Nephron progenitor cell (in vitro differentiated cells): ENCODE data around the gene CCDC59.
"Not testable (repeated sequence)": the region's sequence is repeated elsewhere in the genome, so short reads cannot be mapped to it uniquely, and the experiment has no call there.

Experiments used
- DNase-seq: peaks from one replicate; pipeline ENCODE4 v3.0.0; 2021
- H3K27ac Mint-ChIP-seq: 2 replicates; pipeline ENCODE4 v1.8.0; 2021; ENCODE audit warnings: mild to moderate bottlenecking, moderate library complexity, mixed read lengths
- H3K27me3 Mint-ChIP-seq: 2 replicates; pipeline ENCODE4 v1.8.0; 2021; ENCODE audit warnings: mild to moderate bottlenecking, low read depth, mixed read lengths; ENCODE audit not compliant: poor library complexity
- H3K36me3 Mint-ChIP-seq: 2 replicates; pipeline ENCODE4 v1.8.0; 2021; ENCODE audit warnings: low read depth, mixed read lengths
- H3K4me1 Mint-ChIP-seq: 2 replicates; pipeline ENCODE4 v1.8.0; 2021; ENCODE audit warnings: mixed read lengths
- H3K4me3 Mint-ChIP-seq: 2 replicates; pipeline ENCODE4 v1.8.0; 2021; ENCODE audit warnings: mild to moderate bottlenecking, moderate library complexity, mixed read lengths
- H3K9me3 Mint-ChIP-seq: 2 replicates; pipeline ENCODE4 v1.8.0; 2021; ENCODE audit warnings: mild to moderate bottlenecking, moderate library complexity, mixed read lengths
- TF ChIP-seq, protein P1 (sequence below): fragments of 200-600 bp; sonication (generic); IDR thresholded peaks from 2 replicates; pipeline ENCODE4 v1.5.0; 2021; ENCODE audit warnings: antibody characterized with exemption

The CCDC59 gene

DNA sequence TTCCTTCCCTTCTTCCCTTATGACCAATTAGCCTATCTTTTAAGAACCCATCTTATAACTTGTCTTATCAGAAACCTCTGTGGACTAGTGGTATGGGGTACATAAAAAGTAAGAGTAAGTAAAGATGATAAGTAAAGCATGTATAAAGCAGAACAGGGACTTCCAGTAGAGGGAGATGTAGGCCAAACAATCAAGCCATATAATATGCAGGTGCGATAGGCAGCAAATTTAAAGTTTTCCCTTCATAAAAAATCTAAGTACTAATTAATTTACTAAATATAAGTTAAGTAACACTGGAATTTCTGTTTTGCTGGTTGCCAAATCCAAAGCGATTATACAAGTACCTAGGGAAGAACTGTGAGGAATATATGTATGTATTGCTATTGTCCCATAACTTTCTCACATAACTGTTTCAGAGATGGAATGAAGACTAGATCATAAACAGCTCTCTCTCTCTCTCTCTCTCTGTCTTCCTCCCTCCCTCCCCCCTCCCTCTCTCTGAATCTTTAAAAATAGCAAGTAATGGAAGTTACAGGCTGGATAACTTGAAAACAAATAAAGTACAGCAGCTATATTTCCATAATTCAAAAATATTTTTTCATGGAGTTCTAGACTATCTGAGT, 25.9 kb upstream of the CCDC59 start:
- H3K4me1 Mint-ChIP-seq: no peaks in the 10 kb centered on the region
- H3K36me3 Mint-ChIP-seq: no peaks in the 10 kb centered on the region
- no peak overlapping the region for H3K4me3 Mint-ChIP-seq
- H3K27ac Mint-ChIP-seq: no peak overlapping the region
- no peaks in the 10 kb centered on the region for H3K27me3 Mint-ChIP-seq
- no peak for DNase-seq
- no peaks in the 10 kb centered on the region for H3K9me3 Mint-ChIP-seq
- TF ChIP-seq, protein P1, sequence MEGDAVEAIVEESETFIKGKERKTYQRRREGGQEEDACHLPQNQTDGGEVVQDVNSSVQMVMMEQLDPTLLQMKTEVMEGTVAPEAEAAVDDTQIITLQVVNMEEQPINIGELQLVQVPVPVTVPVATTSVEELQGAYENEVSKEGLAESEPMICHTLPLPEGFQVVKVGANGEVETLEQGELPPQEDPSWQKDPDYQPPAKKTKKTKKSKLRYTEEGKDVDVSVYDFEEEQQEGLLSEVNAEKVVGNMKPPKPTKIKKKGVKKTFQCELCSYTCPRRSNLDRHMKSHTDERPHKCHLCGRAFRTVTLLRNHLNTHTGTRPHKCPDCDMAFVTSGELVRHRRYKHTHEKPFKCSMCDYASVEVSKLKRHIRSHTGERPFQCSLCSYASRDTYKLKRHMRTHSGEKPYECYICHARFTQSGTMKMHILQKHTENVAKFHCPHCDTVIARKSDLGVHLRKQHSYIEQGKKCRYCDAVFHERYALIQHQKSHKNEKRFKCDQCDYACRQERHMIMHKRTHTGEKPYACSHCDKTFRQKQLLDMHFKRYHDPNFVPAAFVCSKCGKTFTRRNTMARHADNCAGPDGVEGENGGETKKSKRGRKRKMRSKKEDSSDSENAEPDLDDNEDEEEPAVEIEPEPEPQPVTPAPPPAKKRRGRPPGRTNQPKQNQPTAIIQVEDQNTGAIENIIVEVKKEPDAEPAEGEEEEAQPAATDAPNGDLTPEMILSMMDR: no peak

DNA sequence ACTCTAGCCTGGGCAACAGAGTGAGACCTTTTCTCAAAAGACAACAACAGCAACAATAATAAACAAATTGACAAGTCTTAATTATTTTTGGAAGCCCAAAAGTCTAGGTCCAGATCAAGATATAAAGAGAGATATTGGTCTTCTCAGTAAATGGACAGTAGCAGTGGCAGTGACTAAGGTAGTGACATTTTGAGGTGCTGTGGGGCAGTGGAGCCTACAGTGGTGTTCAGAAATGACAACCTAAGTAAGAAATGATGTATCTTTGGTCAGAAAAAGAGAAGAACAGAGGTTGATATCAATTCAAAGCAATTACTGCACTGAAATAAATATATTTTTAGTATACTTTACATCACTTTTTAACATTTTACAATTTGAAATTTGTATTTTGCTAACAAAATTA, 20.8 kb upstream of the CCDC59 start:
- no peak for DNase-seq
- H3K27ac Mint-ChIP-seq: no peak overlapping the region

DNA sequence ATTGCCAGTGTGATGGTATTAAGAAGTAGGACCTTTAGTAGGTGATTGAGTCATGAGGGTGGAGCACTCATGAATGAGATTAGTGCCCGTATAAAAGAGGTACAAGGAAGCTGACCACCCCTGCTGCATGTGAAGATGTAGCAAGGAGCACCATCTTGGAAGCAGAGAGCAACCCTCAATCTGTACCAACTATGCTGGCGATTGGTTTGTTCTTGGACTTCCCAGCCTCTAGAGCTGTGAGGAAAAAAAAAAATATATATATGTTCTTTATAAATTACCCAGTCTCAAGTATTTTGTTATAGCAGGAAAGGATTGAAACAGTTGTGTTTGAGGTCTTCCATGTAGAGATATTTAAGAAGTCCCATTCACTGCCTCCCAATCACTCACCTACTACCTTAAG, 17.0 kb upstream of the CCDC59 start:
- Mint-ChIP-seq H3K36me3 (peaks cover 54% of the 10 kb centered on the region), H3K27ac (no peak overlapping the region), H3K9me3 (peaks cover 48% of the 10 kb centered on the region), H3K4me1 (peaks cover 13% of the 10 kb centered on the region), H3K27me3 (peaks cover 7% of the 10 kb centered on the region), H3K4me3 (no peak overlapping the region)
- TF ChIP-seq, protein P1: no peak
- no peak for DNase-seq

More for the DNA sequence above, 20.8 kb upstream of the CCDC59 start:
- TF ChIP-seq, protein P1: no peak
- Mint-ChIP-seq H3K27me3 (no peaks in the 10 kb centered on the region), H3K4me3 (no peak overlapping the region), H3K4me1 (no peaks in the 10 kb centered on the region), H3K9me3 (peaks cover 15% of the 10 kb centered on the region), H3K36me3 (peaks cover 23% of the 10 kb centered on the region)

DNA sequence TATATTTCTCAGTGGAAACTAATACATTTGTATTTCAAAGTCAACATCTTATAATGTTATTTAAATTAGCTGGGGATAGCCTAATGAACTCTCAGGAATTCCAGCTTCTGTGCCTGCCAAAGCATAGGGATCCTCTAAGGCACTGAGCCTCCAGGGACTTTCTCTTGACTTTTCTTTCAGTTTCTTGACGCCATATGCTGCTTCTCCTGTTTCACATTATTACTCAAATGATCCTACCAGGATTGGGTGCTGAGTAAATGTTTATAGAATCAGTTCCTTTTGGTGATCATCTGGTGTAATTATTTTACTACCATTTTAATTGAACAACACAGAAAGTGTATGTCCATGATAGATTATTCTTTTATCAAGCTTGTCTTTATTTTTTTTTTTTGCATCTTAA, 8.0 kb upstream of the CCDC59 start:
- no peak overlapping the region for H3K4me3 Mint-ChIP-seq
- H3K27ac Mint-ChIP-seq: no peak overlapping the region
- peaks cover 8% of the 10 kb centered on the region for H3K4me1 Mint-ChIP-seq
- peaks cover 2% of the 10 kb centered on the region for H3K27me3 Mint-ChIP-seq
- DNase-seq: no peak
- TF ChIP-seq, protein P1: no peak
- peaks cover 21% of the 10 kb centered on the region for H3K9me3 Mint-ChIP-seq
- peaks cover 22% of the 10 kb centered on the region for H3K36me3 Mint-ChIP-seq

DNA sequence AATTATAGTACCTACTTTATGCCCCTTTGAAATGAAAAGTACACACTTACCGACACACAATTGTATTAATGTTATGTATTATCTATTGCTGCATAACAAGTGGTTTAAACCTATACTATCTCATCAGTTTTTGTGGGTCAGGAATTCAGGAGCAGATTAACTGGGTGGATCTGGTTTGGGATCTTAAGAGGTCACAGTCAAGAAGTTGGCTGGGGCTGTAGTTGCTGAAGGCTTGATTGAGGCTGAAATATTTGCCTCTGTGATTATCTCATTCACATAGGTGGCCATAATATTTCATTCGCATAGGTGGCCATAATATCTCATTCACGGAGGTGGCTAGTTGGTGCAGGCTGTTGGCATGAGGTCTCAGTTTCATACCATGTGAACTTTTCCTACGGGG, 5.8 kb upstream of the CCDC59 start:
- H3K4me3 Mint-ChIP-seq: no peak overlapping the region
- no peaks in the 10 kb centered on the region for H3K27me3 Mint-ChIP-seq
- peaks cover 16% of the 10 kb centered on the region for H3K4me1 Mint-ChIP-seq
- TF ChIP-seq, protein P1: no peak
- H3K36me3 Mint-ChIP-seq: peaks cover 13% of the 10 kb centered on the region
- DNase-seq: no peak
- peaks cover 3% of the 10 kb centered on the region for H3K9me3 Mint-ChIP-seq
- no peak overlapping the region for H3K27ac Mint-ChIP-seq

DNA sequence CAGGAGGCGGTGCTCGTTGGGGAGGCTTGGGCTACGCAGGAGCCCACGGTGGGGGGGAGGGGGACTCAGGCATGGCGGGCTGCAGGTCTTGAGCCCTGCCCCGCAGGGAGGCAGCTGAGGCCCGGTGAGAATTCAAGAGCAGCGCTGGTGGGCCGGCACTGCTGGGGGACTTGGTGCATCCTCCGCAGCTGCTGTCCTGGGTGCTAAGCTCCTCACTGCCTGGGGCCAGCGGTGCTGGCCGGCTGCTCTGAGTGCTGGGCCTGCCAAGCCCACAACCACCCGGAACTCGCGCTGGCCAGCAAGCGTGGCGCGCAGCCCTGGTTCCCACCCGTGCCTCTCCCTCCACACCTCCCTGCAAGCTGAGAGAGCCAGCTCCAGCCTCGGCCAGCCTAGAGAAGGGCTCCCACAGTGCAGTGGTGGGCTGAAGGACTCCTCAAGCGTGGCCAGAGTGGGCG, 3.3 kb upstream of the CCDC59 start:
- Mint-ChIP-seq H3K36me3 (peaks cover 17% of the 10 kb centered on the region), H3K27me3 (no peaks in the 10 kb centered on the region), H3K4me1 (peaks cover 34% of the 10 kb centered on the region), H3K4me3 (no peak overlapping the region), H3K9me3 (no peaks in the 10 kb centered on the region), H3K27ac (no peak overlapping the region)
- TF ChIP-seq, protein P1: no peak
- DNase-seq: no peak

DNA sequence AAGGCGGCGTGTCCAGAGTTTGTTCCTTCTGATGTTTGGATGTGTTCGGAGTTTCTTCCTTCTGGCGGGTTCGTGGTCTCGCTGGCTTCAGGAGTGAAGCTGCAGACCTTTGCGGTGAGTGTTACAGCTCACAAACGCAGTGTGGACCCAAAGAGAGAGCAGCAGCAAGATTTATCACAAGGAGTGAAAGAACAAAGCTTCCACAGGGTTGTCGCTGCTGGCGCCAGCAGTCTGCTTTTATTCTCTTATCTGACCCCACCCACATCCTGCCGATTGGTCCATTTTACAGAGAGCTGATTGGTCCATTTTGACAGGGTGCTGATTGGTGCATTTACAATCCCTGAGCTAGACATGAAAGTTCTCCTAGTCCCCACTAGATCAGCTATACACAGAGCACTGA, 2.6 kb upstream of the CCDC59 start:
- H3K9me3 Mint-ChIP-seq, H3K27ac Mint-ChIP-seq, H3K27me3 Mint-ChIP-seq, DNase-seq, H3K4me3 Mint-ChIP-seq: not testable (repeated sequence)
- Mint-ChIP-seq H3K4me1 (peaks cover 41% of the 10 kb centered on the region), H3K36me3 (peaks cover 23% of the 10 kb centered on the region)
